Measurements from ENCODE around the gene SEC24D.

DNA sequence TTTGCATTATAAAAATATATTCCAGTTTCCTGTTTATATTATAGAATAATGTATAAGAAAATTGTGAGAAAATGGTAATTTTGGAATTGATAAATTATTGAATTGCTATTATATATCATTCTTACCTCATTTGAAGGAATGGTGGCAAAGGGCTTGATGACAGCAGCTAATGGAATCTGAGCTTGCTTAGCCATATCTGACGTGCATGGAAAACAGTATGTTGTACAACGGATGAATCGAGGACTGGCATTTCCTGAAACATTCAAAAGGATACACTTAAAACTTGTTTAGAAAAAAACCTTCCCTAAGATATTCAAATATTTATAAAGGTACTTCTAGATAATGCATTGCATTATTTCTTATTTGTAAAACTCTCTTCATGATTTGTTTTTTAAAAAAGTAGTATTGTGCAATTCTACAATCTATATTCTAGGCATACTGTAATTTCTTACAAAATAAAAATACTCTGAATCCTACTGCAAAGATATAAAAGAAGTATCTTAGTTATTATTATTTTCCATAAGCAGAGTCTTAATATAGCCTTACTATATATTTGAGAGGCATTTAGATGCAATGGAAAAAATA is 38.3 kb downstream of the SEC24D start:
- no peak for TF ChIP-seq EZH2 (IDR thresholded peaks at IDR 0.05; ENCODE audit: borderline replicate concordance, low read length)
- TF ChIP-seq, protein P1, sequence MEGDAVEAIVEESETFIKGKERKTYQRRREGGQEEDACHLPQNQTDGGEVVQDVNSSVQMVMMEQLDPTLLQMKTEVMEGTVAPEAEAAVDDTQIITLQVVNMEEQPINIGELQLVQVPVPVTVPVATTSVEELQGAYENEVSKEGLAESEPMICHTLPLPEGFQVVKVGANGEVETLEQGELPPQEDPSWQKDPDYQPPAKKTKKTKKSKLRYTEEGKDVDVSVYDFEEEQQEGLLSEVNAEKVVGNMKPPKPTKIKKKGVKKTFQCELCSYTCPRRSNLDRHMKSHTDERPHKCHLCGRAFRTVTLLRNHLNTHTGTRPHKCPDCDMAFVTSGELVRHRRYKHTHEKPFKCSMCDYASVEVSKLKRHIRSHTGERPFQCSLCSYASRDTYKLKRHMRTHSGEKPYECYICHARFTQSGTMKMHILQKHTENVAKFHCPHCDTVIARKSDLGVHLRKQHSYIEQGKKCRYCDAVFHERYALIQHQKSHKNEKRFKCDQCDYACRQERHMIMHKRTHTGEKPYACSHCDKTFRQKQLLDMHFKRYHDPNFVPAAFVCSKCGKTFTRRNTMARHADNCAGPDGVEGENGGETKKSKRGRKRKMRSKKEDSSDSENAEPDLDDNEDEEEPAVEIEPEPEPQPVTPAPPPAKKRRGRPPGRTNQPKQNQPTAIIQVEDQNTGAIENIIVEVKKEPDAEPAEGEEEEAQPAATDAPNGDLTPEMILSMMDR (IDR thresholded peaks at IDR 0.05; ENCODE audit: low read length): no peak
